ENCODE measurements around the gene ARHGEF4. TPM values are rescaled to one million over a fixed set of nuclear protein-coding genes. Genes with fewer than 3 reads are reported as not detected.

The ARHGEF4 gene
- total RNA-seq, 1 donor from 2014 or later, result 11.1 TPM

DNA sequence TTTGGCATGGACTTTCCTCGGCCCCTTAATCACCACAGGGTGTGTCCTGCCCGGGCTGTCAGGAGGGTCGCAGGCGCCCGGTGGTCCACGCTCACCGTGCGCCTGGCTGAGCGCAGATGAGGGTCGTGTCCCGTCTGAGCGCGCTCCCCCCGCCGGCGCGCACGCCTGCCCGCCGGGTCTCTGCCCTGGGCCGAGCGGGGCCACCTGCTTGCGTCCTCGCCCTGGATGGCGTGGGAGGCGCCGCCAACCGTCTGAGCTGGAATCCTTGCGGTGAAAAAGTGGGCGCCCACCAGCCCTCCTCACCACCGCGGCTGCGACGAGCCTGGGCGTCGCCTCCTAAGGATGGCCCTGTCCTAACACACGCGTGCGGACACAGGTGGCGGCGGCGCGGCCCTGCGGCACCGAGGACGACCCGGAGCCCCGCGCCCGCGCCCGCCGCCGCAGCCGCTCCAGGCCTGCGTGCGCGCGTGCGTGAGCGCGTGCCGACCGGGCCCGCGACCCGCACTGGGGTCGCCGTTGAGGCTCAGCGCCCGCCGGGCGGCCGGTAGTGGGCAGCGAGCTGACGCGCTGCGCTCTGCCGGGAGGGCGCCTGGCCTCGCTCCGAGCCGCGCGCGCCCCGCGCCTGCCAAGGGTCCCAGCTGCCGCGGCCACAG lies 126.6 kb downstream of the ARHGEF4 start:
- DNase-seq (no peak), ATAC-seq (no peak)
- TF ChIP-seq, protein P1, sequence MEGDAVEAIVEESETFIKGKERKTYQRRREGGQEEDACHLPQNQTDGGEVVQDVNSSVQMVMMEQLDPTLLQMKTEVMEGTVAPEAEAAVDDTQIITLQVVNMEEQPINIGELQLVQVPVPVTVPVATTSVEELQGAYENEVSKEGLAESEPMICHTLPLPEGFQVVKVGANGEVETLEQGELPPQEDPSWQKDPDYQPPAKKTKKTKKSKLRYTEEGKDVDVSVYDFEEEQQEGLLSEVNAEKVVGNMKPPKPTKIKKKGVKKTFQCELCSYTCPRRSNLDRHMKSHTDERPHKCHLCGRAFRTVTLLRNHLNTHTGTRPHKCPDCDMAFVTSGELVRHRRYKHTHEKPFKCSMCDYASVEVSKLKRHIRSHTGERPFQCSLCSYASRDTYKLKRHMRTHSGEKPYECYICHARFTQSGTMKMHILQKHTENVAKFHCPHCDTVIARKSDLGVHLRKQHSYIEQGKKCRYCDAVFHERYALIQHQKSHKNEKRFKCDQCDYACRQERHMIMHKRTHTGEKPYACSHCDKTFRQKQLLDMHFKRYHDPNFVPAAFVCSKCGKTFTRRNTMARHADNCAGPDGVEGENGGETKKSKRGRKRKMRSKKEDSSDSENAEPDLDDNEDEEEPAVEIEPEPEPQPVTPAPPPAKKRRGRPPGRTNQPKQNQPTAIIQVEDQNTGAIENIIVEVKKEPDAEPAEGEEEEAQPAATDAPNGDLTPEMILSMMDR (IDR thresholded peaks at IDR 0.05), result no peak
- Histone ChIP-seq H3K27me3 (peaks cover 35% of the 10 kb centered on the region), H3K4me3 (no peak overlapping the region), H3K36me3 (no peaks in the 10 kb centered on the region), H3K27ac (no peak overlapping the region), H3K4me1 (no peaks in the 10 kb centered on the region), H3K9me3 (no peaks in the 10 kb centered on the region)
- intact Hi-C loops (cut with DNase I), result no loop called here

DNA sequence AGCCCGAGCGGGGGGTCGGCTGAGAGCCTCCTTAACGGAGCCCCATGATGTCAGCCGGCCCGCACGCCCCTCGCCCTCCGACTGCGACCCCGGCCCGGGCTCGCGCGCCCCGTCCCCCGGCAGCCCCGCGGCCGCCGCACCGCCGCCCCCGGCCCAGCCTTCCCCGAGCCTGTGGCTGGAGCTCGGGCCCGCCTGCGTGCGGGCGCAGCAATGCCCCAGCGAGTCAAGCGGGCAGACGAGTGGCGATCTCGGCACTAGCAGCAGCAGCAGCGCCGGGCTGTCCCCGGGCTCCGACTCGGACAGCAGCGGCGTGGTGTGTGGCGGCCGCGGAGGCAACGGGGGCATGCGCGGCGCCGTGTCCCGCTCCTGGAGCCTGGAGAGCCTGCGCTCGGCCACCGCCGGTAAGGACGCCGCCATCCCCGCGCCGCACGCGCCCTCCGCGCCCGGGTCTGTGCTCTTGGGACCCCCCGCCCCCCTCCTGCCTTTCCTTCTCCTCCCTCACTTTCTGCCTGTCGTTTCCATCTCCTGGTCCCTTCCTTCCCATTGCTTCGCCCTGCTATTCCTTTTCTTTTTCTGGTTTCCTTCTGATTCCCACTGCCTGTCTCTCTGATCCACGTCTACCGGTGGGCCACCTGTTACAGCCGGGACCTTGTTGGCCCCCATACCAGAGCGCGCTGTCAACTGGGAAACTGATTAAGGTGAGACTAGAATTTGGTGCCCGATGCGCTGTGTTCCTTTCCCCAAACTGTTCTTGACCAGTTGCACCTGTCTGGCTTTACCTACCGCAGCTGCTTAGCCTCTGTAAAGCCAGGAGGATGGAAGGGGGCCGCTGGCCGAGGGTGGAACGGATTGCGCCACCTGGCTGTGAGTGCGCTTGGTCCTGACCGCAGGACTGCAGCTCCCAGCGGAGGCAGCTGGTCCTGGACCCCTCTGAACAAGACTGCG lies 127.4 kb downstream of the ARHGEF4 start:
- no peak overlapping the region for H3K27ac ChIP-seq
- DNase-seq, result no peak
- H3K36me3 ChIP-seq, result no peaks in the 10 kb centered on the region
- no peaks in the 10 kb centered on the region for H3K9me3 ChIP-seq
- peaks cover 35% of the 10 kb centered on the region for H3K27me3 ChIP-seq
- TF ChIP-seq, protein P1 (IDR thresholded peaks at IDR 0.05), result no peak
- H3K4me3 ChIP-seq, result no peak overlapping the region
- intact Hi-C loops (cut with DNase I), result no loop called here
- H3K4me1 ChIP-seq, result no peaks in the 10 kb centered on the region
- no peak for ATAC-seq

DNA sequence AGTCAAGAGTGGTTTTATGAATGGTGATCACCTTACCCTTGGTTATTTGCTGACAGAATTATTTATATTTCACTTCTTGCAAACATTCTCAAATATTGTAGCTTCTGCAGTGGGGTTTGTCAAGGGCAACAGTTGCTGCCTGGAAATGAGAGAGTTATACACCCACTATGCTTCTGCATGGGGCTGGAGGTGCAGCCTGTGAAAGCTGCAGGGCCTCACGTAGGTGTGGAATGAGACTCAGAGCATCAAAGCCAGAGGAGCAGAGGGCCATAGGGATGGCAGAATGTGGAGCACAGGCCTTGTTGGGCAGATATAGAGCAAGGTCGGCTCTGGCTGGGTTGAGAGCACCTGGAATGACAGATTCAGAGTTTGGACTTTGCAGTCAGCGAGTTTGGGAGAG lies 128.2 kb downstream of the ARHGEF4 start:
- ATAC-seq (no peak), DNase-seq (no peak)
- peaks cover 35% of the 10 kb centered on the region for H3K27me3 ChIP-seq
- no peak overlapping the region for H3K27ac ChIP-seq
- no peaks in the 10 kb centered on the region for H3K4me1 ChIP-seq
- H3K9me3 ChIP-seq, result no peaks in the 10 kb centered on the region
- intact Hi-C loops (cut with DNase I), result no loop called here
- H3K36me3 ChIP-seq, result no peaks in the 10 kb centered on the region
- no peak overlapping the region for H3K4me3 ChIP-seq
- TF ChIP-seq, protein P1 (IDR thresholded peaks at IDR 0.05), result no peak

DNA sequence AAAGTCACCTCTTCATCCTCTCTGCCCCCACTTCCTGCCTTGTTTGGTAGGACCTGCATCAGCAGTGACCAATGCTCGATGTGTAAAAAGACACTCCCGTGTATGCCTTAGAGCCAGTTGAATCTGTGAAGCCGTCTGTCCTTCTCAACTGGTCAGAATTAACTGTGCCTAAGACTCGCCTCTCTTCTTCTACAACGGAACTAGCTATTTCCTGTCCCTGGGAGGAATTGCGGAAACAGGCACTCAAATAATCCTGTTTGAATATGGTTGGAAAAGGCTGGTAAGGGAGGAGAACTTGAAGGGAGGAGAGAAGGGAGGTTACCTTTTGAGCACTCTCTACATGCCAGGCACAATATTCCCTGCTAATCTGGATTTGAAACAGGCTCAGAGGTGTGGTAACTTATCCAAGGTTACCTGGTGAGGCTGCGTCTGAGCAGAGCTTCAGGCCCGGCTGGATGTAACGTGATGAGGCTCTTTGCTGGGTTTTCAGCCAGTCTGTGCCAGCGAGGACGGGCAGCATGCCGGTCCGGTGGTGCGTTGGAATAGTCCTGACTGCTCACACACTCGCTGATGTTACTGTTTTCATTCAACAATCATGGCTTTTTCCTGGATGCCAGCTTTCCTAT lies 129.5 kb downstream of the ARHGEF4 start:
- Histone ChIP-seq H3K9me3 (no peaks in the 10 kb centered on the region), H3K4me3 (no peak overlapping the region), H3K27ac (no peak overlapping the region), H3K4me1 (no peaks in the 10 kb centered on the region), H3K27me3 (peaks cover 35% of the 10 kb centered on the region), H3K36me3 (no peaks in the 10 kb centered on the region)
- DNase-seq (no peak), ATAC-seq (no peak)
- TF ChIP-seq, protein P1 (IDR thresholded peaks at IDR 0.05), result no peak
- intact Hi-C loops (cut with DNase I), result no loop called here

DNA sequence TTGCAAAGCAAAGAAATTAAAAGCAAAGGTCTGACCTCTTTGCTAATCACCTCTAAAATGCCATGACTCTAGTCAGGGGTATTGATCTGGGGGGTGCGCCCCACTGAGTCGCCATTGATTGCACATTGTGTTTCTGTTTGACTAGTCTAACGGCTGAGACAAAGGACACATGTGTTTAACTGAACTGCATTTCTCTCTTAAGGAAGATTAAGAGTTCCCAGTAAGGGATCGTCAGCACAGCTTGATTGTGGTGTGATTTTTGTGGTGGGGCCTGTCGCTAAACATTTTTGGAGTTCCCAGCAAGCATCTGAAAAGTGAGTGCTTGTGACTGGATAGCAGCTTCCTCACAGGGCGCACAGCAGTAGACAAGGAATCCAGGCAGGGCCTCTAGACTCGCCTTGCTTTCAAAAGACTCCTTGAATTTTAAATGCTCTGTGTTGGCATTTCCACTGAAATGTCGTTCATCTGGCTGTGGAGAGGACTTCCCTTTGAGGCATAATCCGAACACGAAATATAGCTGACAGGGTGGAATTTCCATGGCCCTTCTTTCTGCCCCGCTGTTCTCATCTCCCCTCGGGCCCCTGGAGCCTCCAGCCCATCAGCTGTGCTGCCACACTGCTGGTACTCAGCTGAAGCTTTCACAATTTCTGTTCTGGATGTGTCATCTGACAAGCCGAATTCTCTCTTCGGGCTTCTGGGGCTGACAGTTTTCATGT lies 130.2 kb downstream of the ARHGEF4 start:
- TF ChIP-seq, protein P1 (IDR thresholded peaks at IDR 0.05), result no peak
- Histone ChIP-seq H3K36me3 (no peaks in the 10 kb centered on the region), H3K9me3 (no peaks in the 10 kb centered on the region), H3K4me1 (no peaks in the 10 kb centered on the region), H3K27me3 (peaks cover 35% of the 10 kb centered on the region), H3K27ac (no peak overlapping the region), H3K4me3 (no peak overlapping the region)
- no peak for ATAC-seq
- intact Hi-C loops (cut with DNase I), result no loop called here
- no peak for DNase-seq
